ENCODE results near the gene OST4.

The OST4 gene

DNA sequence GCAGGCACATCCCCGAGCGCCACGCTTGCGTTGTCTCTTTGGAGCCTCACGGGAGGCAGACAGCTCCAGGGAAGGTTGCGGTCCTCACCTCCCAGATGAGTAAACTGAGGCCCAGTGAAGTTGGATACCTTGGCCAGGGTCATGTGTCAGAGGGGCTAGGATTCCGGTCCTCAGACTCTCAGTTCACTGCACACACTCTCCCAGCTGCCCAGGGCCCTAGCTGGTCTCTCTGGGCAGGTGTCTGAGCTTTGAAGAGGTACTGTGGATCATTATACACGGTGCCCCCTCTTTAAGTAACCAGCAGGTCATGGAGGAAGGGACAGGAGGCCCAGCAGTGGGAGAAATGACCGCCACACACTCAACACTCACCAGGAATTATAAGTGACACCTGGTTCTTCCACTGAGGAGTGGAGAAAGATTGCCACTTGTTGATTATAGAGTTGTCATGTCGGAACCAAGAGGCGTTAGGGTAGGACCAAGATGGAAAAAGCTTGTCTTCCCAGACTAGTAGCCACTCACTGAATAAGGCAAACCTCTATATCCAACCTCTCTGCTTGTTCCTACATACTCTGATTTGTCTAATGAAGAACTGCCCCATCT lies 38.1 kb downstream of the OST4 start:
- H3K27ac ChIP-seq: peak overlapping the region; percentile 91
- TF ChIP-seq, protein P1, sequence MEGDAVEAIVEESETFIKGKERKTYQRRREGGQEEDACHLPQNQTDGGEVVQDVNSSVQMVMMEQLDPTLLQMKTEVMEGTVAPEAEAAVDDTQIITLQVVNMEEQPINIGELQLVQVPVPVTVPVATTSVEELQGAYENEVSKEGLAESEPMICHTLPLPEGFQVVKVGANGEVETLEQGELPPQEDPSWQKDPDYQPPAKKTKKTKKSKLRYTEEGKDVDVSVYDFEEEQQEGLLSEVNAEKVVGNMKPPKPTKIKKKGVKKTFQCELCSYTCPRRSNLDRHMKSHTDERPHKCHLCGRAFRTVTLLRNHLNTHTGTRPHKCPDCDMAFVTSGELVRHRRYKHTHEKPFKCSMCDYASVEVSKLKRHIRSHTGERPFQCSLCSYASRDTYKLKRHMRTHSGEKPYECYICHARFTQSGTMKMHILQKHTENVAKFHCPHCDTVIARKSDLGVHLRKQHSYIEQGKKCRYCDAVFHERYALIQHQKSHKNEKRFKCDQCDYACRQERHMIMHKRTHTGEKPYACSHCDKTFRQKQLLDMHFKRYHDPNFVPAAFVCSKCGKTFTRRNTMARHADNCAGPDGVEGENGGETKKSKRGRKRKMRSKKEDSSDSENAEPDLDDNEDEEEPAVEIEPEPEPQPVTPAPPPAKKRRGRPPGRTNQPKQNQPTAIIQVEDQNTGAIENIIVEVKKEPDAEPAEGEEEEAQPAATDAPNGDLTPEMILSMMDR (conservative IDR thresholded peaks at IDR 0.05): no peak
- TF ChIP-seq ZFX (IDR thresholded peaks at IDR 0.05): no peak; the same call in 1 of the 2 replicates

DNA sequence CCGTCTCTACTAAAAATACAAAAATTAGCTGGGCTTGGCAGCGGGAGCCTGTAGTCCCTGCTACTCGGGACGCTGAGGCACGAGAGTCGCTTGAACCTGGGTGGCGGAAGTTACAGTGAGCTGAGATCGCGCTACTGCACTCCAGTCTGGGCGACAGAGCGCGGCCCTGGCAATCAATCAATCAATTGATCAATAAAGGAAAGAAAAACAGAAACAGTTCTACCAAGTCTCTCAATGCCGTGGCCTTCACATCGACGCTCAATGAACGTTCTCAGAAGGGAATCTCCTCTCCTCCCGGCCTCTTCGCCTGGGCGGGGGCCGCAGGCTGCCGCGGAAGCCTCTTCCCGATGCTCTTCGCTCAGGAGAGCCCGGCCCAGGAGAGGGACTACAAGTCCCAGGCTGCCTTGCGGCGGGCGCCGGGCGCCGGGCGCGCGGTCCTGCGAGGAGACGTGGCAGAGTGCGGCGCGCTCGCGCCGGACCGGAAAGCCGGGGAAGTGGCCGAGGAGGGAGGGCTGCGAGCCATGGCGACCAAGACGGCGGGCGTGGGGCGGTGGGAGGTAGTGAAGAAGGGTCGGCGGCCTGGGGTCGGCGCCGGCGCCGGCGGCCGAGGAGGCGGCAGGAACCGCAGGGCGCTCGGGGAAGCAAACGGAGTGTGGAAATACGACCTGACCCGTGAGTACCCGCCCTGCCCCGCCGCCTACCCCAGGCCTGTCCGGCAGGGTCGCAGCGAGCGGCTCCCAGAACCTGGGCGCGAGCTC lies 38.8 kb downstream of the OST4 start, which contains the start of gene TMEM214:
TMEM214 (plus strand) TSS at position 471 of the 758 bp plus-strand sequence; CDS start at position 522, 51 bp downstream.
- peak; percentile 74; the same call in 1 of the 2 replicates for TF ChIP-seq ZFX (IDR thresholded peaks at IDR 0.05)
- TF ChIP-seq, protein P1 (conservative IDR thresholded peaks at IDR 0.05): no peak
- peak within 1 kb of the TSS; percentile 91 for H3K27ac ChIP-seq

GRCh38 chr2:27029051-27029450 lies 42.4 kb downstream of the OST4 start:
- TF ChIP-seq, protein P1 (conservative IDR thresholded peaks at IDR 0.05): no peak
- TF ChIP-seq ZFX (IDR thresholded peaks at IDR 0.05): no peak
- no peak overlapping the region for H3K27ac ChIP-seq

DNA sequence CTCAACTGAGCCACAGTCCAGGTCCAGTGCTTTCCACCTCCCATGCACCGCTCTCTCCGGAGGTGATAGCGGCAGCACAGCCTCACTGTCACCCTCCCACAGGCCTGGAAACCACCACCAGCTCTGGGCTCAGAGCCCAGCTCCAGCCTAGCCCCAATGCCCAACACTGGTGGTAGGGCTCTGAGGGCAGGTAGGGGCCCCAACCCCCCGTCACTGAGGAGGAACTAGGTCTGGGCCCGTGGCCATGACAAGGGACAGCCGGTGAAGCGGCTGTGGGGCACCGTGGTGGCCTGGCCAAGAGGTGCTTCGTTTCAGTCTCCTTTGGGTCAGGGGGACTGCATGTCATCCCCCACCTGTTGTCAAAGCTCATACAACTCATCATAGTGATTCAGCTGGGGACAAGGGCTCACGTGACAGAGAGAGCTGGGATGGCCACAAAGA lies 44.2 kb downstream of the OST4 start:
- H3K27ac ChIP-seq: no peak overlapping the region
- TF ChIP-seq, protein P1 (conservative IDR thresholded peaks at IDR 0.05): no peak
- TF ChIP-seq ZFX (IDR thresholded peaks at IDR 0.05): no peak

DNA sequence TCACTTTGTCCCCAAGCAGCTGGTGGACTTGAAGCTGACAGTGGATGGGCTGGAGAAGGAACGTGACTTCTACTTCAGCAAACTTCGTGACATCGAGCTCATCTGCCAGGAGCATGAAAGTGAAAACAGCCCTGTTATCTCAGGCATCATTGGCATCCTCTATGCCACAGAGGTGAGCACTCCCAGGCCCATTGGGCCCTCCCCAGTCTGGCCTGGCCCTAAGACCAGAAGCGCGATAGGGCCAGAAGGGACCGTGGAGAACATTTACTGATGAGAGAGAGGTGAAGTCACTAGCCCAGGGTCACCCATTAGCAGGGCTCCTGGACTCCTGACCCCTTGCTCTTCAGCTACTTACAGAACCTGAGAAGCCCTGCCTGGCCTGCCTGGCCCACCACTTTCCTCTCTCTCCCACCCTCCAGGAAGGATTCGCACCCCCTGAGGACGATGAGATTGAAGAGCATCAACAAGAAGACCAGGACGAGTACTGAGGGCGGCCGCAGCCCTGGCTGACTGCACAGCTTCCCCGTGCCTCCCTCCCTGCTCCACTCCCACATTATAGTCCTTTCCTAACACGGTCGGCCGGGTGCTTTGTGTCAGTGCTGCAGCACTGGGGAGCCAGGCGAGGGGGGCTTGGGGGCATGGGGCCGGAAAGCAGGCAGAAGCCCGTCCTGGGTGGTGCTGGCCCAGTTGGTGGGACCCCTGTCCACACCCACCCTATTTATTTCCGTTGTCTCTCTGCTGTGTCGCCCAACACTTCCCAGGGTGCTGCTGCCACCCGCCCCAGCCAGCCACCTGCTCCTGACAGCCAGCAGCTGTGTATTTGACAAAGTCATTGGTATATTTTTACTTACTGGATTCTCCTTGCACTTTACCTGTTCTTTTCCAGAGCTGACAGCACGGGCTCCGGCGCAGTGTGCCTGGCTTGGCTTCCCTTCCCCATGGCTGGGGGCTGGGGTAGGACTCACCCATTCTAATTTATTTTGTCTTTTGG lies 45.3 kb downstream of the OST4 start:
- H3K27ac ChIP-seq: no peak overlapping the region
- TF ChIP-seq, protein P1 (conservative IDR thresholded peaks at IDR 0.05): no peak
- TF ChIP-seq ZFX (IDR thresholded peaks at IDR 0.05): no peak

- no peak overlapping the region for H3K27ac ChIP-seq
- TF ChIP-seq, protein P1 (conservative IDR thresholded peaks at IDR 0.05): no peak
Observed at GRCh38 chr2:27025281-27025800, 46.1 kb downstream of the OST4 start.

Data from C4-2B (cell line).